Fibroblast of skin of scalp (primary cell): ENCODE measurements around the gene JRKL.
A peak's percentile ranks its signal among the peaks of the same experiment; 100 is the strongest.
"Not testable (repeated sequence)": the region's sequence is repeated elsewhere in the genome, so short reads cannot be mapped to it uniquely, and the experiment has no call there.

Experiments used
- DNase-seq: peaks from one replicate; pipeline ENCODE4 v3.0.0-alpha.2; 2013

Gene JRKL

GRCh38 chr11:96394773-96395172, 5.0 kb downstream of the JRKL start:
- DNase-seq, result no peak

- no peak for DNase-seq
Measured at GRCh38 chr11:96396637-96397036, 6.8 kb downstream of the JRKL start.

GRCh38 chr11:96397863-96398262, 8.1 kb downstream of the JRKL start:
- no peak for DNase-seq

GRCh38 chr11:96400697-96401096, 10.9 kb downstream of the JRKL start:
- DNase-seq, result no peak

- not testable (repeated sequence) for DNase-seq
Measured at GRCh38 chr11:96411412-96411811, 21.6 kb downstream of the JRKL start.

GRCh38 chr11:96412761-96413381, 23.1 kb downstream of the JRKL start:
- no peak for DNase-seq

- DNase-seq, result no peak
Measured at GRCh38 chr11:96413408-96413807, 23.6 kb downstream of the JRKL start.

- DNase-seq, result peak; percentile 64
Measured at GRCh38 chr11:96424693-96425092, 34.9 kb downstream of the JRKL start.

GRCh38 chr11:96430668-96431067, 40.9 kb downstream of the JRKL start:
- DNase-seq, result no peak

- not testable (repeated sequence) for DNase-seq
Measured at GRCh38 chr11:96432654-96433053, 42.8 kb downstream of the JRKL start.
